ENCODE data around the gene APBA1. TPM values are rescaled to one million over a fixed set of nuclear protein-coding genes. Genes with fewer than 3 reads are reported as not detected.

APBA1 gene
- total and polyA plus RNA-seq, 2 of the 4 experiments (the other 2 are of a cell fraction) = 3.8 to 5.1 TPM

GRCh38 chr9:69582544-69583297 is 89.5 kb downstream of the APBA1 start:
- no peak overlapping the region for H2AK5ac ChIP-seq (ENCODE audit: low read depth, low read length)
- peaks cover 3% of the 10 kb centered on the region; the same call in 1 of the 2 replicates for H3K9me1 ChIP-seq (ENCODE audit: insufficient read depth, low read length)
- no peak overlapping the region for H3K4ac ChIP-seq (ENCODE audit: low read depth, low read length)
- H3K36me3 ChIP-seq (ENCODE audit: control insufficient read depth, insufficient read depth, low read length) = no peaks in the 10 kb centered on the region
- POLR2A ChIA-PET (ENCODE audit: unreplicated experiment) = no interaction called here
- WGBS, 2 experiments (ENCODE audit: extremely low coverage in 2 of 2, insufficient read length in 1 of 2) = 100% methylated on average over 2 of the region's 4 CpGs; no CpG with 5 or more reads in 1 of the 2 experiments
- no peak overlapping the region for H4K8ac ChIP-seq (ENCODE audit: low read depth in 2 of 2, low read length in 2 of 2)
- no peak overlapping the region for H2BK120ac ChIP-seq (ENCODE audit: low read depth, low read length)
- H3K4me2 ChIP-seq (ENCODE audit: low read depth, low read length) = no peak overlapping the region
- ATAC-seq (ENCODE audit: low read depth) = no peak; the same call in 1 of the 2 replicates
- no peak overlapping the region for H2BK20ac ChIP-seq (ENCODE audit: low read depth, low read length)
- H3K4me3 ChIP-seq (ENCODE audit: insufficient read depth, low read depth, low read length) = no peak overlapping the region
- no peaks in the 10 kb centered on the region for H4K20me1 ChIP-seq (ENCODE audit: insufficient read depth, low read length)
- CTCF ChIA-PET = interaction anchor here (0.6 kb wide), 1 partner anchor 227 kb away, joined by 3 read pairs; no protein-coding TSS in a partner anchor
- no peak overlapping the region for H3K23ac ChIP-seq (ENCODE audit: low read depth, low read length)
- H2BK15ac ChIP-seq (ENCODE audit: low read depth, low read length) = no peak overlapping the region
- H2BK5ac ChIP-seq (ENCODE audit: low read depth, low read length, poor library complexity, severe bottlenecking) = no peak overlapping the region
- in situ Hi-C loops (cut with MboI; ENCODE audit: low sequenced_read_pairs) (no loop called here), dilution Hi-C loops (cut with HindIII; ENCODE audit: low sequenced_read_pairs, unreplicated experiment) (no loop called here), intact Hi-C loops (cut with micrococcal nuclease) (no loop called here)
- no peaks in the 10 kb centered on the region for H3K27me3 ChIP-seq (ENCODE audit: control insufficient read depth, insufficient read depth, low read length)
- H2AK9ac ChIP-seq (replicated peaks; ENCODE audit: low read depth, low read length, poor library complexity) = peak overlapping the region; percentile 19
- H3K18ac ChIP-seq (ENCODE audit: low read depth, low read length) = no peak overlapping the region
- H3K56ac ChIP-seq (ENCODE audit: extremely low read depth, insufficient read depth, low read length) = no peak overlapping the region
- 0 out of 2 replicates have a peak overlapping the region, but pooled peaks have one; percentile 45 for H3K14ac ChIP-seq (replicated peaks; ENCODE audit: low read depth, low read length)
- H4K5ac ChIP-seq (ENCODE audit: low read depth, low read length) = no peak overlapping the region
- no peaks in the 10 kb centered on the region for H3K9me3 ChIP-seq (ENCODE audit: control insufficient read depth, insufficient read depth, low read length)
- no peak overlapping the region for H2AFZ ChIP-seq (replicated peaks; ENCODE audit: low read length, poor library complexity)
- H4K91ac ChIP-seq (ENCODE audit: insufficient read depth, low read depth, low read length) = no peak overlapping the region
- H3K79me1 ChIP-seq (ENCODE audit: low read depth in 1 of 2, low read length in 2 of 2) = no peaks in the 10 kb centered on the region
- H3K9ac ChIP-seq (ENCODE audit: low read depth, low read length) = no peak overlapping the region
- no peak overlapping the region for H3K27ac ChIP-seq (ENCODE audit: insufficient read depth, low read length)
- H3K4me1 ChIP-seq (ENCODE audit: control insufficient read depth, insufficient read depth, low read length) = peaks cover 2% of the 10 kb centered on the region; the same call in 1 of the 2 replicates
- TF ChIP-seq POLR2A (IDR thresholded peaks at IDR 0.05; ENCODE audit: low read depth, low read length) (no peak), MXI1 (IDR thresholded peaks at IDR 0.05; ENCODE audit: borderline replicate concordance, low read depth, low read length) (no peak), SMC3 (IDR thresholded peaks at IDR 0.05; ENCODE audit: low read depth, low read length) (no peak), CEBPB (IDR thresholded peaks at IDR 0.05; ENCODE audit: low read depth, low read length) (no peak), CTCF (conservative IDR thresholded peaks at IDR 0.05; ENCODE audit: low read depth, low read length) (no peak), RAD21 (IDR thresholded peaks at IDR 0.05; ENCODE audit: low read length) (no peak), MAFK (IDR thresholded peaks at IDR 0.05; ENCODE audit: low read depth, low read length) (no peak), RCOR1 (IDR thresholded peaks at IDR 0.05; ENCODE audit: insufficient replicate concordance, low read length) (no peak), ELK1 (IDR thresholded peaks at IDR 0.05; ENCODE audit: borderline replicate concordance, low read depth, low read length) (no peak)
- BruUV-seq (replicated peaks) = no TSS peak
- DNase-seq = no peak

Measured in IMR-90 (cell line).